Retinal pigment epithelial cell (primary cell): ENCODE data around the gene CD22.
A peak's percentile ranks its signal among the peaks of the same experiment; 100 is the strongest.

ENCODE experiments used
- DNase-seq: peaks from one replicate; pipeline ENCODE4 v3.0.0-alpha.2; 2010; ENCODE audit warnings: low read depth
- H3K4me3 ChIP-seq: 2 replicates; pipeline ENCODE4 v1.5.1; 2011; ENCODE audit warnings: mild to moderate bottlenecking, low read length, control low read depth, moderate library complexity
- CTCF ChIP-seq: conservative IDR thresholded peaks from 2 replicates; pipeline ENCODE4 v1.5.1; 2011; ENCODE audit warnings: low read depth, low read length, control low read depth, inconsistent platforms

CD22 gene

GRCh38 chr19:35316560-35316959 is 12.4 kb upstream of the CD22 start:
- H3K4me3 ChIP-seq, result no peak overlapping the region
- TF ChIP-seq CTCF, result no peak
- no peak for DNase-seq

GRCh38 chr19:35317464-35318043 is 11.4 kb upstream of the CD22 start:
- H3K4me3 ChIP-seq, result no peak overlapping the region
- no peak for TF ChIP-seq CTCF
- no peak for DNase-seq

GRCh38 chr19:35318679-35319448 is 10.1 kb upstream of the CD22 start:
- peak; percentile 35 for DNase-seq
- H3K4me3 ChIP-seq, result no peak overlapping the region
- TF ChIP-seq CTCF, result no peak

GRCh38 chr19:35320065-35320713 is 8.8 kb upstream of the CD22 start:
- no peak for TF ChIP-seq CTCF
- DNase-seq, result no peak
- H3K4me3 ChIP-seq, result no peak overlapping the region

- no peak for TF ChIP-seq CTCF
- no peak overlapping the region for H3K4me3 ChIP-seq
- no peak for DNase-seq
Measured at GRCh38 chr19:35321291-35321690, 7.7 kb upstream of the CD22 start.

GRCh38 chr19:35322014-35322413 is 7.0 kb upstream of the CD22 start:
- DNase-seq, result no peak
- H3K4me3 ChIP-seq, result no peak overlapping the region
- no peak for TF ChIP-seq CTCF
